K562 (cell line): ENCODE data around the gene TMEM163. TPM values are rescaled to one million over a fixed set of nuclear protein-coding genes. Genes with fewer than 3 reads are reported as not detected.

Experiments used
- ATAC-seq: fragments of 200-7000 bp; cut with Tn5 transposase; 3 replicates; pipeline ENCODE4 v1.9.1; 2020; ENCODE audit warnings: moderate library complexity
- BruUV-seq: library from RNA; stranded (reverse); fragments of 400-500 nt; replicated peaks from 2 replicates; lab custom pipeline; 2021; lab: Mats Ljungman, UMichigan
- CTCF ChIA-PET: fragments of 300-600 bp; formaldehyde crosslinking; extraction: SDS; loops from one replicate; lab custom pipeline; 2021; ENCODE audit warnings: low intra/inter-chr PET ratio; lab: Yijun Ruan, JAX
- POLR2A ChIA-PET: fragments of 300-600, 350-650 bp; sonication (Branson Sonifier 250); formaldehyde crosslinking; extraction: SDS; loops from one replicate; lab custom pipeline; 2021; ENCODE audit warnings: antibody characterized with exemption, inconsistent platforms; lab: Yijun Ruan, JAX
- DNase-seq, 4 experiments: peaks; one replicate each; pipeline versions ENCODE4 v3.0.0 to v3.0.0-alpha.2; 2011 to 2018; ENCODE audit warnings: low spot score in 3 of 4, mixed read lengths in 3 of 4; ENCODE audit errors: extremely low read depth in 1 of 4
- FAIRE-seq: peaks from 2 replicates; lab custom pipeline; 2011; peaks lifted over from hg19 to GRCh38; lab: Jason Lieb, UNC
- H2AFZ ChIP-seq: 2 replicates; pipeline ENCODE4 v1.6.0; 2011; ENCODE audit warnings: low read depth, low read length, control low read depth, inconsistent platforms
- H3K27ac ChIP-seq: fragments of 200-600 bp; 3 replicates; pipeline ENCODE4 v1.8.0; 2011; ENCODE audit warnings: low read depth, mild to moderate bottlenecking, control low read depth, inconsistent platforms, low read length, moderate library complexity, mixed read lengths; ENCODE audit errors: extremely low read depth
- H3K27me3 ChIP-seq, 2 experiments: fragments of 300-600 bp in 1 of 2; 2 replicates in 1 of 2; 3 replicates in 1 of 2; pipeline versions ENCODE4 v1.6.0 to v1.8.0; 2011; ENCODE audit warnings: inconsistent platforms in 2 of 2, low read length in 2 of 2, mild to moderate bottlenecking in 1 of 2, mixed read lengths in 1 of 2, moderate library complexity in 1 of 2; ENCODE audit not compliant: control insufficient read depth in 2 of 2, insufficient read depth in 2 of 2
- H3K36me3 ChIP-seq: fragments of 300-600 bp; 3 replicates; pipeline ENCODE4 v1.8.0; 2011; ENCODE audit warnings: mild to moderate bottlenecking, low read length, inconsistent platforms; ENCODE audit not compliant: control insufficient read depth, insufficient read depth
- H3K4me1 ChIP-seq, 2 experiments: fragments of 200-600 bp in 1 of 2; replicated peaks in 1 of 2; 2 replicates in 1 of 2; 3 replicates in 1 of 2; pipeline versions ENCODE4 v1.5.1 to v1.8.0; 2011; ENCODE audit warnings: inconsistent platforms in 2 of 2, low read length in 2 of 2, mild to moderate bottlenecking in 1 of 2, mixed read lengths in 1 of 2, moderate library complexity in 1 of 2; ENCODE audit not compliant: control insufficient read depth in 2 of 2, insufficient read depth in 2 of 2
- H3K4me2 ChIP-seq: 2 replicates; pipeline ENCODE4 v1.6.1; 2011; ENCODE audit warnings: low read length, control low read depth, inconsistent platforms, mixed read lengths; ENCODE audit not compliant: insufficient read depth
- H3K4me3 ChIP-seq: fragments of 200-600 bp; sonication (generic), shearing (Covaris generic); 2 replicates; pipeline ENCODE4 v1.5.1; 2016; ENCODE audit warnings: control low read depth, inconsistent platforms
- H3K79me2 ChIP-seq: fragments of 200-600 bp; 3 replicates; pipeline ENCODE4 v1.8.0; 2011; ENCODE audit warnings: low read length, inconsistent platforms; ENCODE audit not compliant: control insufficient read depth, insufficient read depth
- H3K9ac ChIP-seq, 2 experiments: 2 replicates each; pipeline versions ENCODE4 v1.6.0 to v1.6.1; 2011; ENCODE audit warnings: low read depth in 2 of 2, low read length in 2 of 2, control low read depth in 1 of 2, inconsistent platforms in 1 of 2, mild to moderate bottlenecking in 1 of 2, mixed read lengths in 1 of 2; ENCODE audit not compliant: insufficient read depth in 1 of 2
- H3K9me1 ChIP-seq: one replicate; pipeline ENCODE4 v1.6.0; 2011; ENCODE audit warnings: inconsistent platforms, mild to moderate bottlenecking, low read length, moderate library complexity; ENCODE audit not compliant: control insufficient read depth, insufficient read depth
- H3K9me3 ChIP-seq: replicated peaks from 2 replicates; pipeline ENCODE4 v1.5.1; 2011; ENCODE audit warnings: low read depth, low read length, inconsistent platforms; ENCODE audit not compliant: control insufficient read depth, insufficient read depth
- H4K20me1 ChIP-seq: replicated peaks from 2 replicates; pipeline ENCODE4 v1.6.1; 2011; ENCODE audit warnings: low read length, inconsistent platforms, mixed read lengths; ENCODE audit not compliant: control insufficient read depth, insufficient read depth
- CHD1 ChIP-seq: fragments of 200-600 bp; sonication (generic); IDR thresholded peaks from one replicate; pipeline ENCODE4 v1.6.1; 2012; ENCODE audit warnings: mild to moderate bottlenecking, moderate library complexity, low read length, inconsistent platforms
- EP400 ChIP-seq: fragments of 450-650 bp; IDR thresholded peaks from 2 replicates; pipeline ENCODE4 v1.6.1; 2017; ENCODE audit warnings: antibody characterized with exemption, mild to moderate bottlenecking, moderate library complexity
- MCM2 ChIP-seq: fragments of 450-650 bp; IDR thresholded peaks from 2 replicates; pipeline ENCODE4 v1.6.1; 2017; ENCODE audit warnings: low read depth, mild to moderate bottlenecking
- MTA3 ChIP-seq: fragments of 450-650 bp; formaldehyde crosslinking; IDR thresholded peaks from 2 replicates; pipeline ENCODE4 v1.6.1; 2017; ENCODE audit warnings: mild to moderate bottlenecking, borderline replicate concordance
- NUFIP1 ChIP-seq: fragments of 450-650 bp; IDR thresholded peaks from 2 replicates; pipeline ENCODE4 v1.6.1; 2018; ENCODE audit not compliant: partially characterized antibody
- RBM25 ChIP-seq: fragments of 200-400 bp; formaldehyde crosslinking; IDR thresholded peaks from 2 replicates; pipeline ENCODE4 v1.6.1; 2018; ENCODE audit warnings: low read length, low read depth, moderate library complexity; ENCODE audit not compliant: severe bottlenecking
- TFAP4 ChIP-seq: sonication (generic); formaldehyde crosslinking; IDR thresholded peaks from 2 replicates; pipeline ENCODE4 v1.8.0; 2022; ENCODE audit warnings: missing genetic modification reagents, mild to moderate bottlenecking, moderate library complexity, borderline replicate concordance
- XRCC5 ChIP-seq: fragments of 200-400 bp; formaldehyde crosslinking; IDR thresholded peaks from 2 replicates; pipeline ENCODE4 v1.6.1; 2017; ENCODE audit warnings: low read depth, mild to moderate bottlenecking, low read length
- ZBTB33 ChIP-seq: sonication (generic); formaldehyde crosslinking; IDR thresholded peaks from 2 replicates; pipeline ENCODE4 v1.8.1; 2023; ENCODE audit warnings: mild to moderate bottlenecking, missing genetic modification reagents
- ZBTB7A ChIP-seq: IDR thresholded peaks from 2 replicates; pipeline ENCODE4 v1.6.1; 2011; ENCODE audit warnings: low read depth, mild to moderate bottlenecking, low read length, moderate library complexity, borderline replicate concordance; ENCODE audit not compliant: control insufficient read depth
- ZNF24 ChIP-seq: fragments of 450-650 bp; IDR thresholded peaks from 2 replicates; pipeline ENCODE4 v1.6.1; 2016
- ZNF77 ChIP-seq: fragments of 250-450 bp; sonication (Bioruptor Pico); IDR thresholded peaks from 2 replicates; pipeline ENCODE4 v1.5.0; 2020
- ZNF830 ChIP-seq: fragments of 250-450 bp; sonication (Bioruptor Pico); IDR thresholded peaks from 2 replicates; pipeline ENCODE4 v1.5.0; 2021; ENCODE audit warnings: mild to moderate bottlenecking
- ZSCAN32 ChIP-seq: fragments of 450-650 bp; formaldehyde crosslinking; IDR thresholded peaks from 2 replicates; pipeline ENCODE4 v1.4.0; 2020; ENCODE audit warnings: mild to moderate bottlenecking, moderate library complexity
- WGBS: fragments of 100-300 bp; shearing (Covaris generic); methylation state at CpG from one replicate; pipeline ENCODE4 v1.1.6; 2016; ENCODE audit warnings: low coverage, mixed read lengths; ENCODE audit not compliant: insufficient coverage; ENCODE audit errors: missing lambda C conversion rate; 5-methylcytosine and 5-hydroxymethylcytosine counted together
- in situ Hi-C: fragments of 300-500 bp; cut with MboI; formaldehyde crosslinking; loops from 4 replicates; pipeline ENCODE4 v1.15.0; 2018; ENCODE audit warnings: inconsistent platforms, mixed read lengths
- intact Hi-C: fragments of 100-400 bp; cut with micrococcal nuclease; formaldehyde crosslinking; loops from 2 replicates; pipeline ENCODE4 v1.14.2; 2022
- polyA plus RNA-seq, 8 experiments: library from polyadenylated mRNA; depleted of rRNA in 4 of 8; stranded (reverse) in 5 of 8; unstranded in 3 of 8; fragments of >200 nt; fragmentation: Nextera tagmentation in 2 of 8; fragmentation: Illumina TruSeq in 1 of 8; extraction: Ambion mirVana in 2 of 8; extraction: Trizol in 1 of 8; gene quantifications; 2 replicates each; pipeline versions ENCODE4 v1.2.1 to v1.2.3, GENCODE V29; 2011 to 2014; ENCODE audit warnings: inconsistent platforms in 1 of 8, missing spikeins in 1 of 8
- total RNA-seq, 7 experiments: library from RNA; depleted of rRNA in 6 of 7; stranded (reverse); fragments of >200 nt in 6 of 7; fragmentation: Illumina TruSeq in 2 of 7; extraction: Trizol in 2 of 7; gene quantifications; 2 replicates each; pipeline versions ENCODE4 v1.2.1 to v1.2.3, GENCODE V29; 2011 to 2021; ENCODE audit warnings: low replicate concordance in 1 of 7
- TF ChIP-seq, protein P1 (sequence below), 2 experiments: fragments of 450-650 bp; IDR thresholded peaks; 2 replicates each; pipeline ENCODE4 v1.6.1; 2018; ENCODE audit warnings: mild to moderate bottlenecking in 2 of 2, low read depth in 1 of 2; ENCODE audit not compliant: partially characterized antibody in 2 of 2
- TF ChIP-seq, protein P2 (sequence below): fragments of 450-650 bp; IDR thresholded peaks from 2 replicates; pipeline ENCODE4 v1.6.1; 2016; ENCODE audit warnings: low read depth, mild to moderate bottlenecking, moderate library complexity

The TMEM163 gene
- total and polyA plus RNA-seq, 9 of the 15 experiments (the other 6 are each of a cell fraction or from before 2014, with no cell fraction given), result 0.04 to 0.68 (median 0.16) TPM; not detected in 3

GRCh38 chr2:134493797-134494196, 225.0 kb downstream of the TMEM163 start:
- BruUV-seq, result no TSS peak
- DNase-seq, result no peak
- ChIA-PET POLR2A (no interaction called here), CTCF (no interaction called here)
- TF ChIP-seq, protein P1, sequence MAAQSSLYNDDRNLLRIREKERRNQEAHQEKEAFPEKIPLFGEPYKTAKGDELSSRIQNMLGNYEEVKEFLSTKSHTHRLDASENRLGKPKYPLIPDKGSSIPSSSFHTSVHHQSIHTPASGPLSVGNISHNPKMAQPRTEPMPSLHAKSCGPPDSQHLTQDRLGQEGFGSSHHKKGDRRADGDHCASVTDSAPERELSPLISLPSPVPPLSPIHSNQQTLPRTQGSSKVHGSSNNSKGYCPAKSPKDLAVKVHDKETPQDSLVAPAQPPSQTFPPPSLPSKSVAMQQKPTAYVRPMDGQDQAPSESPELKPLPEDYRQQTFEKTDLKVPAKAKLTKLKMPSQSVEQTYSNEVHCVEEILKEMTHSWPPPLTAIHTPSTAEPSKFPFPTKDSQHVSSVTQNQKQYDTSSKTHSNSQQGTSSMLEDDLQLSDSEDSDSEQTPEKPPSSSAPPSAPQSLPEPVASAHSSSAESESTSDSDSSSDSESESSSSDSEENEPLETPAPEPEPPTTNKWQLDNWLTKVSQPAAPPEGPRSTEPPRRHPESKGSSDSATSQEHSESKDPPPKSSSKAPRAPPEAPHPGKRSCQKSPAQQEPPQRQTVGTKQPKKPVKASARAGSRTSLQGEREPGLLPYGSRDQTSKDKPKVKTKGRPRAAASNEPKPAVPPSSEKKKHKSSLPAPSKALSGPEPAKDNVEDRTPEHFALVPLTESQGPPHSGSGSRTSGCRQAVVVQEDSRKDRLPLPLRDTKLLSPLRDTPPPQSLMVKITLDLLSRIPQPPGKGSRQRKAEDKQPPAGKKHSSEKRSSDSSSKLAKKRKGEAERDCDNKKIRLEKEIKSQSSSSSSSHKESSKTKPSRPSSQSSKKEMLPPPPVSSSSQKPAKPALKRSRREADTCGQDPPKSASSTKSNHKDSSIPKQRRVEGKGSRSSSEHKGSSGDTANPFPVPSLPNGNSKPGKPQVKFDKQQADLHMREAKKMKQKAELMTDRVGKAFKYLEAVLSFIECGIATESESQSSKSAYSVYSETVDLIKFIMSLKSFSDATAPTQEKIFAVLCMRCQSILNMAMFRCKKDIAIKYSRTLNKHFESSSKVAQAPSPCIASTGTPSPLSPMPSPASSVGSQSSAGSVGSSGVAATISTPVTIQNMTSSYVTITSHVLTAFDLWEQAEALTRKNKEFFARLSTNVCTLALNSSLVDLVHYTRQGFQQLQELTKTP (IDR thresholded peaks at IDR 0.05; ENCODE audit: low read depth in 1 of 2, partially characterized antibody in 2 of 2), result no peak
- TF ChIP-seq ZNF77 (CRISPR knock-in tag) (no peak), CHD1 (no peak), ZNF24 (no peak), EP400 (no peak), MCM2 (no peak), ZBTB33 (CRISPR knock-in tag) (no peak), RBM25 (no peak), ZBTB7A (no peak), ZSCAN32 (no peak), NUFIP1 (no peak), XRCC5 (no peak), ZNF830 (no peak), TFAP4 (no peak), MTA3 (no peak)
- TF ChIP-seq, protein P2, sequence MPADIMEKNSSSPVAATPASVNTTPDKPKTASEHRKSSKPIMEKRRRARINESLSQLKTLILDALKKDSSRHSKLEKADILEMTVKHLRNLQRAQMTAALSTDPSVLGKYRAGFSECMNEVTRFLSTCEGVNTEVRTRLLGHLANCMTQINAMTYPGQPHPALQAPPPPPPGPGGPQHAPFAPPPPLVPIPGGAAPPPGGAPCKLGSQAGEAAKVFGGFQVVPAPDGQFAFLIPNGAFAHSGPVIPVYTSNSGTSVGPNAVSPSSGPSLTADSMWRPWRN, result no peak
- H2AFZ ChIP-seq, result no peak overlapping the region
- H4K20me1 ChIP-seq, result no peaks in the 10 kb centered on the region
- peaks cover 20 to 37% of the 10 kb centered on the region in 2 experiments; a peak in 4 of 5 replicates for H3K27me3 ChIP-seq
- H3K9me3 ChIP-seq, result no peaks in the 10 kb centered on the region
- no peak for FAIRE-seq
- no peaks in the 10 kb centered on the region for H3K36me3 ChIP-seq
- H3K9ac ChIP-seq, result no peak overlapping the region
- H3K27ac ChIP-seq, result no peak overlapping the region
- H3K4me1 ChIP-seq, result no peaks in the 10 kb centered on the region
- no peak for ATAC-seq
- intact Hi-C loops (no loop called here), in situ Hi-C loops (loop anchor here (10.0 kb wide), 1 partner anchor 989 kb away; no protein-coding TSS in a partner anchor)
- no peak overlapping the region for H3K4me2 ChIP-seq
- H3K4me3 ChIP-seq, result no peak overlapping the region
- H3K9me1 ChIP-seq, result no peaks in the 10 kb centered on the region
- WGBS, result 0% methylated on average over 4 of the region's 4 CpGs
- no peaks in the 10 kb centered on the region for H3K79me2 ChIP-seq
